ENCODE results near the gene BCL2.

DNA sequence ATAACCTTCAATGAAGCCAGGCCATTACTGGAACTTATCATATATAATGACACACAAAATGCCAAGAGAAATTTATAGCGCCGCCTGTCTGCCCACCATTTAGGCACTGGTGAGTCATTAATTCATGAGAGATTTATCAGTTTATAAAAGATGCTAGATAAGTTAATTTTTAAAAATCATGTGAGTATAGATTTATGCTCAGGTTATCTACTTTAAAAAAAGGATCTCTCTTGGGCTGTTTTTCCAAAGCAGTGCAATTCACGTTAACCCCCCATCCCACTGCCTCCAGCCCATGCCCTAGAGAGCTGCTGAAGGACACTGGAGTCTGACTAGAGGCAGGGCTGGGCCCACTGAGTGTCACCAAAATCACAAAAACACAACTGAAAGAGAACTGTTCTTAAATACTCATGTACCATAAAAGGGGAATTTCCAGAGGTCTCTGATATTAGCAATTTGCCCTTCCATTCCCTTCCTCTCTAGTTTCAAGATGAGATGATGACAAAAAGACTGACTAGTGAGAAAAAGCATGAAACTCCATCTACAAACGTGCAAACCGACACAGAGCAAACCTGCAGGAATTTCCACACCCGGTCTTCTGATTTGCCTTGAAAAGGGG is 160.8 kb downstream of the BCL2 start:
- no peak for TF ChIP-seq RCOR1 (IDR thresholded peaks at IDR 0.05; ENCODE audit: borderline replicate concordance in 1 of 2, low read depth in 2 of 2, low read length in 2 of 2)
- TF ChIP-seq, protein P1, sequence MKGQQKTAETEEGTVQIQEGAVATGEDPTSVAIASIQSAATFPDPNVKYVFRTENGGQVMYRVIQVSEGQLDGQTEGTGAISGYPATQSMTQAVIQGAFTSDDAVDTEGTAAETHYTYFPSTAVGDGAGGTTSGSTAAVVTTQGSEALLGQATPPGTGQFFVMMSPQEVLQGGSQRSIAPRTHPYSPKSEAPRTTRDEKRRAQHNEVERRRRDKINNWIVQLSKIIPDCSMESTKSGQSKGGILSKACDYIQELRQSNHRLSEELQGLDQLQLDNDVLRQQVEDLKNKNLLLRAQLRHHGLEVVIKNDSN (CRISPR knock-in tag; IDR thresholded peaks at IDR 0.05) = no peak

All from K562 (cell line).